Inflammatory macrophage treated with lipopolysaccharide for 4 hours (primary cell): Measurements from ENCODE around the gene ZNF451.
A peak's percentile ranks its signal among the peaks of the same experiment; 100 is the strongest.

ENCODE experiments used
- DNase-seq: peaks from one replicate; pipeline ENCODE4 v3.0.0-alpha.2; 2020

Gene ZNF451

GRCh38 chr6:57216235-57217101, 126.5 kb downstream of the ZNF451 start:
- peak; percentile 5 for DNase-seq

DNA sequence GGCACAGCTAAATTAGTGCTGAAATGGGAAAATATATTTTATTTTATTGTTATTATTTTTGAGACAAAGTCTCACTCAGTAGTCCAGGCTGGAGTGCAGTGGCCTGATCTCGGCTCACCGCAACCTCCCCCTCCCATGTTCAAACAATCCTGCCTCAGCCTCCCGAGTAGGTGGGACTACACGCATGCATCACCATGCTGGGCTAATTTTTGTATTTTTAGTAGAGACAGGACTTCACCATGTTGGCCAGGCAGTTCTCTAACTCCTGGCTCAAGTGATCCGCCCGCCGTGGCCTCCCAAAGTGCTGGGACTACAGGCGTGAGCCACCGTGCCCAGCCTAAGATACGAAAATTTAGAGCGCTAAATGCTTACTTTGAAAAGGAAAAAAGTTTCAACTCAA, 127.3 kb downstream of the ZNF451 start:
- DNase-seq, result no peak
